NB4 (cell line): ENCODE results near the gene ARHGAP25.

ENCODE experiments used
- POLR2A ChIP-seq: IDR thresholded peaks from 2 replicates; pipeline ENCODE4 v1.6.1; 2011; ENCODE audit warnings: mild to moderate bottlenecking; ENCODE audit not compliant: insufficient read length; ENCODE audit errors: extremely low read depth
- TF ChIP-seq, protein P1 (sequence below): IDR thresholded peaks from one replicate; pipeline ENCODE4 v1.5.1; 2012; ENCODE audit warnings: low read depth, low read length

DNA sequence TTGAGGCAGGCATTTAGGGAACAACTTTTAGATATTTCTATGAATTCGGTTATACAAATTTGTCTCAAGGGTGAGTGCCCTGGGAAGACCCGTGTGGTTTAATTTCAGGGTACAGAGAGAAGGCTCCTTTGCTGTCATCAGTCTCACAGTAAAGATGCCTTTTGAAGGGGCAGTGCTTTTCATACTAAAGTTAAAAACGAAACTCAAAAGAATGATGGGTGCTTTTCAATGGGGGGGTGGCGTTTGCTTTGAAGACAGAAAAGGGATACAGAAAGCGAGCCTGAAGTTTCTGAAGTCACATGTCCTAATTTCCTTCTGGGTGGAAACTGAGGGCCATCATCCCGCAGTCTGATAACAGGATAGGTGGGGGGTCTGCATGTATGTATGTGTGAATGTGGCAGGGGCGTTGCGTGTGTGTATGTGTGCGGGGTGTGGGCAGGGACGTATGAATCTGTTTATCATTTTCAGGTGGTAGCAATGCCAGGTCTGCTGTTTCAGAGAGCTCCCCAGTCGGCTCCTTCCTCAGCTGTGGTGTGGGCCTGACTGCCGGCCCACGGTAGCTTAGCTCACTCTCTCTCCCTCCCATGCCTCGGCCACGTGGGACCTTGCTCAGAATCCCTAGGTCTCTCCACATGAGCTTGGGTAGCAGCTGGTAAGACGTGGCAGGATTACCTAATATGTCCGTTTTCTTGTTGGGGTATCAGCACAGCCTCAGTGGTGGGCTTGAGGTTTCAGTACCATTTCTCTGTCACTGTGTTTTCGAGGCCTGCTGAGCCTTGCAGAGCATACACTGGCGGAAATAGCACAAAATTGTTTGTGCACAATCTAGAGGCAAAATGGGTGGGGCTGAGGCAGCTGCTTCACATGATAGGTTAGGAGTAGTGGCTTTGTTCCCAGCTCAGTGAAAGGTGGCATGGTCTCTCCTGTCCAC, 32.7 kb downstream of the ARHGAP25 start:
- TF ChIP-seq POLR2A: no peak
- TF ChIP-seq, protein P1, sequence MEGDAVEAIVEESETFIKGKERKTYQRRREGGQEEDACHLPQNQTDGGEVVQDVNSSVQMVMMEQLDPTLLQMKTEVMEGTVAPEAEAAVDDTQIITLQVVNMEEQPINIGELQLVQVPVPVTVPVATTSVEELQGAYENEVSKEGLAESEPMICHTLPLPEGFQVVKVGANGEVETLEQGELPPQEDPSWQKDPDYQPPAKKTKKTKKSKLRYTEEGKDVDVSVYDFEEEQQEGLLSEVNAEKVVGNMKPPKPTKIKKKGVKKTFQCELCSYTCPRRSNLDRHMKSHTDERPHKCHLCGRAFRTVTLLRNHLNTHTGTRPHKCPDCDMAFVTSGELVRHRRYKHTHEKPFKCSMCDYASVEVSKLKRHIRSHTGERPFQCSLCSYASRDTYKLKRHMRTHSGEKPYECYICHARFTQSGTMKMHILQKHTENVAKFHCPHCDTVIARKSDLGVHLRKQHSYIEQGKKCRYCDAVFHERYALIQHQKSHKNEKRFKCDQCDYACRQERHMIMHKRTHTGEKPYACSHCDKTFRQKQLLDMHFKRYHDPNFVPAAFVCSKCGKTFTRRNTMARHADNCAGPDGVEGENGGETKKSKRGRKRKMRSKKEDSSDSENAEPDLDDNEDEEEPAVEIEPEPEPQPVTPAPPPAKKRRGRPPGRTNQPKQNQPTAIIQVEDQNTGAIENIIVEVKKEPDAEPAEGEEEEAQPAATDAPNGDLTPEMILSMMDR: no peak
